GM12891 (cell line): ENCODE measurements around the gene KRT6A.

ENCODE experiments used
- POLR2A ChIP-seq: IDR thresholded peaks from 2 replicates; pipeline ENCODE4 v1.6.1; 2011; ENCODE audit warnings: low read depth, low read length, control low read depth
- POLR2AphosphoS5 ChIP-seq: IDR thresholded peaks from 2 replicates; pipeline ENCODE4 v1.6.1; 2011; ENCODE audit warnings: low read depth, low read length, control low read depth
- POU2F2 ChIP-seq: IDR thresholded peaks from 2 replicates; pipeline ENCODE4 v1.6.1; 2011; ENCODE audit warnings: low read depth, mild to moderate bottlenecking, control low read depth, low read length, moderate library complexity
- SPI1 ChIP-seq: IDR thresholded peaks from 2 replicates; pipeline ENCODE4 v1.6.1; 2011; ENCODE audit warnings: low read depth, low read length, control low read depth
- TAF1 ChIP-seq: IDR thresholded peaks from 2 replicates; pipeline ENCODE4 v1.6.1; 2011; ENCODE audit warnings: low read depth, low read length, control low read depth

GRCh38 chr12:52440821-52441319, 52.2 kb downstream of the KRT6A start:
- TF ChIP-seq POU2F2 (no peak), POLR2AphosphoS5 (no peak), POLR2A (no peak), TAF1 (no peak), SPI1 (no peak)
